GM12864 (cell line): ENCODE data around the gene CLEC4F.
A peak's percentile ranks its signal among the peaks of the same experiment; 100 is the strongest.

Experiments used
- DNase-seq: peaks from one replicate; pipeline ENCODE4 v3.0.0-alpha.2; 2011; ENCODE audit warnings: low read depth
- H3K4me3 ChIP-seq: 2 replicates; pipeline ENCODE4 v1.5.1; 2011; ENCODE audit warnings: mild to moderate bottlenecking, low read depth, low read length, control low read depth
- CTCF ChIP-seq: IDR thresholded peaks from 2 replicates; pipeline ENCODE4 v1.5.1; 2011; ENCODE audit warnings: low read depth, mild to moderate bottlenecking, moderate library complexity, low read length, control low read depth, inconsistent platforms; ENCODE audit errors: missing control alignments

CLEC4F gene

GRCh38 chr2:70820499-70820898 is at the start of gene CLEC4F:
Gene CLEC4F, minus strand, starts transcription at chr2:70820599. Its CDS starts 76 bp downstream, at chr2:70820523.
- no peak for TF ChIP-seq CTCF
- no peak for DNase-seq
- no peak within 1 kb of the TSS for H3K4me3 ChIP-seq

- no peak for DNase-seq
- no peak for TF ChIP-seq CTCF
- no peak overlapping the region for H3K4me3 ChIP-seq
These were observed 48.6 kb upstream of the CLEC4F start for GRCh38 chr2:70868970-70869369.

GRCh38 chr2:70861777-70862625 is 41.6 kb upstream of the CLEC4F start:
- no peak overlapping the region for H3K4me3 ChIP-seq

GRCh38 chr2:70855667-70856066 is 35.3 kb upstream of the CLEC4F start:
- no peak for DNase-seq
- no peak overlapping the region for H3K4me3 ChIP-seq
- TF ChIP-seq CTCF = no peak

More at GRCh38 chr2:70861777-70862625, 41.6 kb upstream of the CLEC4F start:
- TF ChIP-seq CTCF = peak; percentile 89
- DNase-seq = no peak

- no peak overlapping the region for H3K4me3 ChIP-seq
These were observed 34.0 kb upstream of the CLEC4F start for GRCh38 chr2:70854411-70854810.

GRCh38 chr2:70852824-70853223 is 32.4 kb upstream of the CLEC4F start:
- TF ChIP-seq CTCF = no peak
- DNase-seq = no peak

More at GRCh38 chr2:70854411-70854810, 34.0 kb upstream of the CLEC4F start:
- TF ChIP-seq CTCF = no peak
- no peak for DNase-seq

GRCh38 chr2:70851704-70852103 is 31.3 kb upstream of the CLEC4F start:
- DNase-seq = no peak
- no peak overlapping the region for H3K4me3 ChIP-seq
- TF ChIP-seq CTCF = no peak

More at GRCh38 chr2:70852824-70853223, 32.4 kb upstream of the CLEC4F start:
- H3K4me3 ChIP-seq = no peak overlapping the region
